ENCODE data around the gene CDC42SE1. TPM values are rescaled to one million over a fixed set of nuclear protein-coding genes. Genes with fewer than 3 reads are reported as not detected.

The CDC42SE1 gene
- total and polyA plus RNA-seq, 9 of the 15 experiments (the other 6 are each of a cell fraction or from before 2014, with no cell fraction given), result 78.1 to 189 (median 114) TPM

DNA sequence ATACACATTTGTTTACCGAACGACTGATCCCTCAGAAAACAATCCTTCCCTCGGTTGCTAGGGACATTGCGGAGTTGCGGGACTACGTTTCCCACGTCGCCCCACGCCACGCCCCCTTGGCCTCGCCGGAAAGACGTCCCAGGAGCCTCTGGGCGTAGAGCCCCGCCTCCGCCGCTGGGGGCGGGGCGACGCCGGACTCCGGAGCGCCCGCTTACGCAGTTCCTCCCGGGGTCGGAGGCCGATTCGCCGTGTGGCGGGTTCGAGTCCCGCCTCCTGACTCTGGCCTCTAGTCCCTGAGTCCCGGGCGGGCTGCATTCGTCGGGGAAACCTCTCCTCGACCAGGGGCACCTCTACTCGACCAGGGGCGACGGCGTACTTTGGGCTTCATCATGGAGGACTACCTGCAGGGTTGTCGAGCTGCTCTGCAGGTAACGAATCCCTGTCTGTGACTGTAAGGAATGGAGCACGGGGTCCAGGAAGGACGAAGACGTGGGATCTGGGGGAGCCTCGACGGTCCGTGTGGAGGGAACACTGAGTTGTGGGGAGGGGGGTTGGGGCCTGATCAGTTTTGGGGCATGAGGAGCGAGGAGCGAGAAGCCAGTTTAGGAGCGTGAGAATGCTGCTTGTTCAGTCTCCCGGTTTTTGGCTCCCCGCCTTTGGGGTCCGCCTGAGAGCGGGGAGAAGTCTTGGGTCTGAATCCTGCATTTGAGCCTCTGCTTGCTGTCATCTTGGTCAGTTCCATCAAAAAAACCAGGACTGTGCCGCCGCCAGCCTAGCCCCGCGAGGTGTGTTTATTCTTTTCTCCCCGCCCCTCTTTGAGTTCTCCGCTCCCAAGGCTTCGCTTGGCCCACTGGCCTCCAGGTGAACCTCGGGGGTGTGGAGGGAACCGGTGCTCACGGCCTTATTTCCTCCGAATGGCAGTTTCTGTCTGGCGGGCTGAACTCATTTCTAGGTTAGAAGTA, 50.9 kb downstream of the CDC42SE1 start, which contains the start of gene PRUNE1 (continued):
- TF ChIP-seq, protein P1, sequence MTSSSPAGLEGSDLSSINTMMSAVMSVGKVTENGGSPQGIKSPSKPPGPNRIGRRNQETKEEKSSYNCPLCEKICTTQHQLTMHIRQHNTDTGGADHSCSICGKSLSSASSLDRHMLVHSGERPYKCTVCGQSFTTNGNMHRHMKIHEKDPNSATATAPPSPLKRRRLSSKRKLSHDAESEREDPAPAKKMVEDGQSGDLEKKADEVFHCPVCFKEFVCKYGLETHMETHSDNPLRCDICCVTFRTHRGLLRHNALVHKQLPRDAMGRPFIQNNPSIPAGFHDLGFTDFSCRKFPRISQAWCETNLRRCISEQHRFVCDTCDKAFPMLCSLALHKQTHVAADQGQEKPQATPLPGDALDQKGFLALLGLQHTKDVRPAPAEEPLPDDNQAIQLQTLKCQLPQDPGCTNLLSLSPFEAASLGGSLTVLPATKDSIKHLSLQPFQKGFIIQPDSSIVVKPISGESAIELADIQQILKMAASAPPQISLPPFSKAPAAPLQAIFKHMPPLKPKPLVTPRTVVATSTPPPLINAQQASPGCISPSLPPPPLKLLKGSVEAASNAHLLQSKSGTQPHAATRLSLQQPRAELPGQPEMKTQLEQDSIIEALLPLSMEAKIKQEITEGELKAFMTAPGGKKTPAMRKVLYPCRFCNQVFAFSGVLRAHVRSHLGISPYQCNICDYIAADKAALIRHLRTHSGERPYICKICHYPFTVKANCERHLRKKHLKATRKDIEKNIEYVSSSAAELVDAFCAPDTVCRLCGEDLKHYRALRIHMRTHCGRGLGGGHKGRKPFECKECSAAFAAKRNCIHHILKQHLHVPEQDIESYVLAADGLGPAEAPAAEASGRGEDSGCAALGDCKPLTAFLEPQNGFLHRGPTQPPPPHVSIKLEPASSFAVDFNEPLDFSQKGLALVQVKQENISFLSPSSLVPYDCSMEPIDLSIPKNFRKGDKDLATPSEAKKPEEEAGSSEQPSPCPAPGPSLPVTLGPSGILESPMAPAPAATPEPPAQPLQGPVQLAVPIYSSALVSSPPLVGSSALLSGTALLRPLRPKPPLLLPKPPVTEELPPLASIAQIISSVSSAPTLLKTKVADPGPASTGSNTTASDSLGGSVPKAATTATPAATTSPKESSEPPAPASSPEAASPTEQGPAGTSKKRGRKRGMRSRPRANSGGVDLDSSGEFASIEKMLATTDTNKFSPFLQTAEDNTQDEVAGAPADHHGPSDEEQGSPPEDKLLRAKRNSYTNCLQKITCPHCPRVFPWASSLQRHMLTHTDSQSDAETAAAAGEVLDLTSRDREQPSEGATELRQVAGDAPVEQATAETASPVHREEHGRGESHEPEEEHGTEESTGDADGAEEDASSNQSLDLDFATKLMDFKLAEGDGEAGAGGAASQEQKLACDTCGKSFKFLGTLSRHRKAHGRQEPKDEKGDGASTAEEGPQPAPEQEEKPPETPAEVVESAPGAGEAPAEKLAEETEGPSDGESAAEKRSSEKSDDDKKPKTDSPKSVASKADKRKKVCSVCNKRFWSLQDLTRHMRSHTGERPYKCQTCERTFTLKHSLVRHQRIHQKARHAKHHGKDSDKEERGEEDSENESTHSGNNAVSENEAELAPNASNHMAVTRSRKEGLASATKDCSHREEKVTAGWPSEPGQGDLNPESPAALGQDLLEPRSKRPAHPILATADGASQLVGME (CRISPR knock-in tag; IDR thresholded peaks at IDR 0.05), result no peak
- 0 out of 2 replicates have a peak, but pooled peaks have one; percentile 67 for TF ChIP-seq ZNF282 (CRISPR knock-in tag; IDR thresholded peaks at IDR 0.05)
- TF ChIP-seq, protein P2, sequence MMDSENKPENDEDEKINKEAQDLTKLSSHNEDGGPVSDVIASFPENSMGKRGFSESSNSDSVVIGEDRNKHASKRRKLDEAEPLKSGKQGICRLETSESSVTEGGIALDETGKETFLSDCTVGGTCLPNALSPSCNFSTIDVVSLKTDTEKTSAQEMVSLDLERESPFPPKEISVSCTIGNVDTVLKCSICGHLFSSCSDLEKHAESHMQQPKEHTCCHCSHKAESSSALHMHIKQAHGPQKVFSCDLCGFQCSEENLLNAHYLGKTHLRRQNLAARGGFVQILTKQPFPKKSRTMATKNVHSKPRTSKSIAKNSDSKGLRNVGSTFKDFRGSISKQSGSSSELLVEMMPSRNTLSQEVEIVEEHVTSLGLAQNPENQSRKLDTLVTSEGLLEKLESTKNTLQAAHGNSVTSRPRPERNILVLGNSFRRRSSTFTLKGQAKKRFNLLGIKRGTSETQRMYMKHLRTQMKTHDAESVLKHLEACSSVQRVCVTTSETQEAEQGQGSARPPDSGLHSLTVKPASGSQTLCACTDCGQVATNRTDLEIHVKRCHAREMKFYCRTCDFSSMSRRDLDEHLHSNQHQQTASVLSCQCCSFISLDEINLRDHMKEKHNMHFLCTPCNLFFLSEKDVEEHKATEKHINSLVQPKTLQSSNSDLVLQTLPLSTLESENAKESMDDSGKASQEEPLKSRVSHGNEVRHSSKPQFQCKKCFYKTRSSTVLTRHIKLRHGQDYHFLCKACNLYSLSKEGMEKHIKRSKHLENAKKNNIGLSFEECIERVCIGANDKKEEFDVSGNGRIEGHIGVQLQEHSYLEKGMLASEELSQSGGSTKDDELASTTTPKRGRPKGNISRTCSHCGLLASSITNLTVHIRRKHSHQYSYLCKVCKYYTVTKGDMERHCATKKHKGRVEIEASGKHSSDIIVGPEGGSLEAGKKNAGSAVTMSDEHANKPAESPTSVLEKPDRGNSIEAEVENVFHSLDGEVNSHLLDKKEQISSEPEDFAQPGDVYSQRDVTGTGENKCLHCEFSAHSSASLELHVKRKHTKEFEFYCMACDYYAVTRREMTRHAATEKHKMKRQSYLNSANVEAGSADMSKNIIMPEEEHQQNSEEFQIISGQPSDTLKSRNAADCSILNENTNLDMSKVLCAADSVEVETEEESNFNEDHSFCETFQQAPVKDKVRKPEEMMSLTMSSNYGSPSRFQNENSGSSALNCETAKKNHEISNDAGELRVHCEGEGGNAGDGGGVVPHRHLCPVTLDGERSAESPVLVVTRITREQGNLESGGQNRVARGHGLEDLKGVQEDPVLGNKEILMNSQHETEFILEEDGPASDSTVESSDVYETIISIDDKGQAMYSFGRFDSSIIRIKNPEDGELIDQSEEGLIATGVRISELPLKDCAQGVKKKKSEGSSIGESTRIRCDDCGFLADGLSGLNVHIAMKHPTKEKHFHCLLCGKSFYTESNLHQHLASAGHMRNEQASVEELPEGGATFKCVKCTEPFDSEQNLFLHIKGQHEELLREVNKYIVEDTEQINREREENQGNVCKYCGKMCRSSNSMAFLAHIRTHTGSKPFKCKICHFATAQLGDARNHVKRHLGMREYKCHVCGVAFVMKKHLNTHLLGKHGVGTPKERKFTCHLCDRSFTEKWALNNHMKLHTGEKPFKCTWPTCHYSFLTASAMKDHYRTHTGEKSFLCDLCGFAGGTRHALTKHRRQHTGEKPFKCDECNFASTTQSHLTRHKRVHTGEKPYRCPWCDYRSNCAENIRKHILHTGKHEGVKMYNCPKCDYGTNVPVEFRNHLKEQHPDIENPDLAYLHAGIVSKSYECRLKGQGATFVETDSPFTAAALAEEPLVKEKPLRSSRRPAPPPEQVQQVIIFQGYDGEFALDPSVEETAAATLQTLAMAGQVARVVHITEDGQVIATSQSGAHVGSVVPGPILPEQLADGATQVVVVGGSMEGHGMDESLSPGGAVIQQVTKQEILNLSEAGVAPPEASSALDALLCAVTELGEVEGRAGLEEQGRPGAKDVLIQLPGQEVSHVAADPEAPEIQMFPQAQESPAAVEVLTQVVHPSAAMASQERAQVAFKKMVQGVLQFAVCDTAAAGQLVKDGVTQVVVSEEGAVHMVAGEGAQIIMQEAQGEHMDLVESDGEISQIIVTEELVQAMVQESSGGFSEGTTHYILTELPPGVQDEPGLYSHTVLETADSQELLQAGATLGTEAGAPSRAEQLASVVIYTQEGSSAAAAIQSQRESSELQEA (IDR thresholded peaks at IDR 0.05; ENCODE audit: low read depth), result no peak
- TF ChIP-seq ZNF57 (CRISPR knock-in tag; IDR thresholded peaks at IDR 0.05), result no peak
- no peak for TF ChIP-seq RBM17 (IDR thresholded peaks at IDR 0.05; ENCODE audit: borderline replicate concordance, low read depth, low read length)
- TF ChIP-seq, protein P3, sequence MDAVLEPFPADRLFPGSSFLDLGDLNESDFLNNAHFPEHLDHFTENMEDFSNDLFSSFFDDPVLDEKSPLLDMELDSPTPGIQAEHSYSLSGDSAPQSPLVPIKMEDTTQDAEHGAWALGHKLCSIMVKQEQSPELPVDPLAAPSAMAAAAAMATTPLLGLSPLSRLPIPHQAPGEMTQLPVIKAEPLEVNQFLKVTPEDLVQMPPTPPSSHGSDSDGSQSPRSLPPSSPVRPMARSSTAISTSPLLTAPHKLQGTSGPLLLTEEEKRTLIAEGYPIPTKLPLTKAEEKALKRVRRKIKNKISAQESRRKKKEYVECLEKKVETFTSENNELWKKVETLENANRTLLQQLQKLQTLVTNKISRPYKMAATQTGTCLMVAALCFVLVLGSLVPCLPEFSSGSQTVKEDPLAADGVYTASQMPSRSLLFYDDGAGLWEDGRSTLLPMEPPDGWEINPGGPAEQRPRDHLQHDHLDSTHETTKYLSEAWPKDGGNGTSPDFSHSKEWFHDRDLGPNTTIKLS (IDR thresholded peaks at IDR 0.05; ENCODE audit: borderline replicate concordance, low read depth), result peak; percentile 64; the same call in 1 of the 2 replicates
- peak in 1 of 2 experiments; percentile 18; a peak in 1 of 3 replicates for TF ChIP-seq CBX3 (IDR thresholded peaks at IDR 0.05; ENCODE audit: borderline replicate concordance in 1 of 2, low read length in 2 of 2)

All from K562 (cell line).